Activated T-cell treated with anti-CD3 and anti-CD28 coated beads, Interleukin-2, amount 50 U/mL, for 4 hours (primary cell): Measurements from ENCODE around the gene PRKG1. TPM values are rescaled to one million over a fixed set of nuclear protein-coding genes. Genes with fewer than 3 reads are reported as not detected.

ENCODE experiments used
- ATAC-seq, 2 donors: fragments of 200-7000 bp; cut with Tn5 transposase; one replicate each; pipeline ENCODE4 v1.10.0; 2021
- DNase-seq: peaks from one replicate; pipeline ENCODE4 v3.0.0-alpha.2; 2020
- H3K27me3 Mint-ChIP-seq: one replicate; pipeline ENCODE4 v1.8.0; 2021; ENCODE audit warnings: low read depth, mixed read lengths
- H3K36me3 Mint-ChIP-seq: one replicate; pipeline ENCODE4 v1.8.0; 2022; ENCODE audit warnings: mixed read lengths; ENCODE audit not compliant: insufficient read depth
- H3K4me1 Mint-ChIP-seq: one replicate; pipeline ENCODE4 v1.8.0; 2021; ENCODE audit warnings: low read depth, mixed read lengths
- H3K4me3 Mint-ChIP-seq: one replicate; pipeline ENCODE4 v1.8.0; 2021; ENCODE audit warnings: mild to moderate bottlenecking, moderate library complexity, mixed read lengths
- H3K9me3 Mint-ChIP-seq: one replicate; pipeline ENCODE4 v1.8.0; 2021; ENCODE audit warnings: mixed read lengths
- total RNA-seq, 3 donors: library from RNA; stranded (reverse); gene quantifications; one replicate each; pipeline ENCODE4 v1.2.1, GENCODE V29; 2021

The PRKG1 gene
- total RNA-seq, 3 donors from 2014 or later = 0.08 TPM; not detected in 2

DNA sequence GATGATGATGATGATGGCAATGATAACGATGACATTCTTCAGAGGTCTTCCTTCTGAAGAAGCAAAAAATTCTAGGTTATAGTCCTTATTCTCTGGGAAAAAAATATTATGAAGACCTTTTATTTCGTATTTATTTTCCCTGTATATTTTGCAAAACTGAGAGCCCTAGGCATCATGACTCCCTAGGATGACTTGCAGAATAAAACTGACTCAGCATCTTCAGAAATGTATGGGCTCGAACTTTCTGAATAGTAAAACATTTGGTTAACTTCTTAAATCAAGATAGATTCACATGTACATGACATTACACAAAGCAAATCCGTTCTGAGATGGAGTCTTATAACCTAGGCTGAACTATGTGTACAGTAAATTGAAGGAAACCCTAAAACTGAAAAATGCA, 1269.2 kb downstream of the PRKG1 start:
- no peak overlapping the region for H3K4me3 Mint-ChIP-seq
- ATAC-seq (no peak), DNase-seq (no peak)
- H3K9me3 Mint-ChIP-seq = no peaks in the 10 kb centered on the region
- no peaks in the 10 kb centered on the region for H3K36me3 Mint-ChIP-seq
- no peaks in the 10 kb centered on the region for H3K4me1 Mint-ChIP-seq
- no peaks in the 10 kb centered on the region for H3K27me3 Mint-ChIP-seq

DNA sequence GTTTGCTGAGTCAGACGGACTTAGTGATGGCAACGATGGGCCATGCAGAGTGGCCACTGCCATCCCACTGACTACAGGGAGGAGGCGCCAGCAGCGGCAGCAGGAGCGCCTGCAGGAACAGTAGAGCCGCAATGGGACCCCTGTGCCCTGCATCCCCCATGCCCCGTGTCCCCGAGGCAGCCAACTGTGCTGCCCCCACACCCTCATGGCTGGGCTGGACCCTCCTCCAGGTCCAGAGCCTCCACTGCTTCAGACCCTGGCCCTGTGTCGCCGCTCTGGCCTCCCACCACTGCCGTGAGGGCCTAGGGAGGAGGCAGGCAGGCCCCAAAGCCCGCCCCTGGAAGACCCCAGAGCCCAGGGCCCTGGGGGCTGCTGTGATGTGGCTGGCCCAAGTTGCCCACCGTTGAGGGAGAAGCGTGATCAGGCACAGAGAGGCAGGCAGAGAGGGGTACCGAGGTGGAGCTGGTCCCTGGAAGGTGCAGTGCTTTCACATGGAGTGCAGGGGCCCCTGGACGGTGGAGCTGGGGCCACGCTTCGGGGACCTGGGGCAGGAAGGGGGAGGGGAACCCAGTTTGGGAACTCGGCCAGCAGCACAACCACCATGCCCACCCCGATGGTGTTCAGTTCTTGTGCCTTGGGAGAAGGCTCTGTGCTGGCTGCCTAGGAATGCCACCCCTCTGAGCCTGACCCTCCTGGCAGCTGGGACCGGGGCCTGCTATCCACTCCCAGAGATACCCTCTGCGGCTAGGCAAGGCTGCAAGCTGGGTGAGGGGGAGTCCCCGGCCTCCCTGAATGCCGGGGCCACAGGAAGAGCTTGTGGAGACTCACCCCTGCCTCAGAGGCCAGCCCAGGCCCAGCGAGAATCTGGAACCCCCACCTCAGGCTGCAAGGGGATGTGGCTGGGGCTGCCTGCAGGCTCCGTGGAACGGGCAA, 1272.4 kb downstream of the PRKG1 start:
- ATAC-seq = no peak
- no peak overlapping the region for H3K4me3 Mint-ChIP-seq
- H3K27me3 Mint-ChIP-seq = no peaks in the 10 kb centered on the region
- H3K4me1 Mint-ChIP-seq = no peaks in the 10 kb centered on the region
- no peaks in the 10 kb centered on the region for H3K9me3 Mint-ChIP-seq
- DNase-seq = no peak
- H3K36me3 Mint-ChIP-seq = no peaks in the 10 kb centered on the region

DNA sequence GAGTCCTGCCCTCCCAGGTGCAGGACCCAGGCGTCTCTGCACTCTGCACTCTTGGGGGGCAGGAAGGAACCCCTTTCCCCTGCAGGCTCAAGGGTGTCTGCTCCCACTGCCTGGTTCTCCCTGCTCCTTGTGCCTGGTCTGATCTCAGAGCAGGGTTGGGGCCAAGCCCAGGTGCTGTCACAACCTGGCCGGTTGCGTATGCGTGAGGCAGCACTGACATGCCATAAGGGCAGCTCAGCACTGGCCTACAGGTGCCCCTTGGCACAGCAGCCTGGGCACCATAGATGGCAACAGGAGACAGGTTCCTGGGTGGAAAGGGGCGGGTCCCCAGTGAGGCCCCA, 1273.0 kb downstream of the PRKG1 start:
- ATAC-seq = no peak
- no peaks in the 10 kb centered on the region for H3K27me3 Mint-ChIP-seq
- H3K36me3 Mint-ChIP-seq = no peaks in the 10 kb centered on the region

More for the DNA sequence above, 1273.0 kb downstream of the PRKG1 start:
- no peak for DNase-seq
- Mint-ChIP-seq H3K4me1 (no peaks in the 10 kb centered on the region), H3K4me3 (no peak overlapping the region), H3K9me3 (no peaks in the 10 kb centered on the region)

Other genes with a start within 250 kb of the PRKG1 start
- under 1 TPM; 0.08 to 0.13 (median 0.08) TPM for gene A1CF, start 188.9 kb upstream of the PRKG1 start, total RNA-seq